ENCODE results near the gene SSTR4. TPM values are rescaled to one million over a fixed set of nuclear protein-coding genes. Genes with fewer than 3 reads are reported as not detected.
"Not testable (repeated sequence)": the region's sequence is repeated elsewhere in the genome, so short reads cannot be mapped to it uniquely, and the experiment has no call there.

SSTR4 gene
- not detected in 2 replicates for polyA plus RNA-seq (2011; rRNA removed)
- not detected in 2 replicates for polyA minus RNA-seq (2011; rRNA and poly(A)+ RNA removed)

- POLR2A ChIA-PET, result no interaction called here
- TF ChIP-seq CTCF (IDR thresholded peaks at IDR 0.05; ENCODE audit: insufficient read depth, low read depth, low read length), result no peak
- Histone ChIP-seq H3K36me3 (ENCODE audit: control insufficient read depth, insufficient read depth, low read length) (no peaks in the 10 kb centered on the region), H3K27me3 (ENCODE audit: control insufficient read depth, insufficient read depth, low read length) (no peaks in the 10 kb centered on the region), H3K4me3 (ENCODE audit: low read depth, low read length) (no peak within 1 kb of the TSS)
- no peak for DNase-seq (ENCODE audit: low read depth)
- CTCF ChIA-PET, result no interaction called here
Observed at GRCh38 chr20:23034721-23035671, at the start of gene SSTR4. Gene SSTR4, plus strand, starts transcription at chr20:23035312. Its CDS starts 172 bp downstream, at chr20:23035484.

GRCh38 chr20:22986601-22987000 lies 48.5 kb upstream of the SSTR4 start:
- ChIA-PET POLR2A (no interaction called here), CTCF (interaction anchor here (3.7 kb wide), 1 partner anchor 11 kb away, joined by 10 read pairs; no protein-coding TSS in a partner anchor)
- TF ChIP-seq CTCF (IDR thresholded peaks at IDR 0.05; ENCODE audit: insufficient read depth, low read depth, low read length), result no peak
- H3K36me3 ChIP-seq (ENCODE audit: control insufficient read depth, insufficient read depth, low read length), result no peaks in the 10 kb centered on the region
- no peaks in the 10 kb centered on the region for H3K27me3 ChIP-seq (ENCODE audit: control insufficient read depth, insufficient read depth, low read length)
- DNase-seq (ENCODE audit: low read depth), result no peak
- H3K4me3 ChIP-seq (ENCODE audit: low read depth, low read length), result no peak overlapping the region

- POLR2A ChIA-PET; DNase-seq (ENCODE audit: low read depth); CTCF ChIA-PET; H3K4me3 ChIP-seq (ENCODE audit: low read depth, low read length); H3K27me3 ChIP-seq (ENCODE audit: control insufficient read depth, insufficient read depth, low read length); H3K36me3 ChIP-seq (ENCODE audit: control insufficient read depth, insufficient read depth, low read length): not testable (repeated sequence)
Observed at GRCh38 chr20:22991424-22991823, 43.7 kb upstream of the SSTR4 start.

- no peak for TF ChIP-seq CTCF (IDR thresholded peaks at IDR 0.05; ENCODE audit: insufficient read depth, low read depth, low read length)
- POLR2A ChIA-PET, result no interaction called here
- CTCF ChIA-PET, result no interaction called here
- DNase-seq (ENCODE audit: low read depth), result no peak
- H3K27me3 ChIP-seq (ENCODE audit: control insufficient read depth, insufficient read depth, low read length), result no peaks in the 10 kb centered on the region
- no peaks in the 10 kb centered on the region for H3K36me3 ChIP-seq (ENCODE audit: control insufficient read depth, insufficient read depth, low read length)
- H3K4me3 ChIP-seq (ENCODE audit: low read depth, low read length), result no peak overlapping the region
Observed at GRCh38 chr20:22993823-22994222, 41.3 kb upstream of the SSTR4 start.

- POLR2A ChIA-PET, result no interaction called here
- Histone ChIP-seq H3K4me3 (ENCODE audit: low read depth, low read length) (no peak overlapping the region), H3K27me3 (ENCODE audit: control insufficient read depth, insufficient read depth, low read length) (no peaks in the 10 kb centered on the region), H3K36me3 (ENCODE audit: control insufficient read depth, insufficient read depth, low read length) (no peaks in the 10 kb centered on the region)
- no peak for TF ChIP-seq CTCF (IDR thresholded peaks at IDR 0.05; ENCODE audit: insufficient read depth, low read depth, low read length)
- CTCF ChIA-PET, result no interaction called here
- DNase-seq (ENCODE audit: low read depth), result no peak
Observed at GRCh38 chr20:22995923-22996322, 39.2 kb upstream of the SSTR4 start.

Measured in BJ (cell line).